ENCODE data around the gene MFSD6. TPM values are rescaled to one million over a fixed set of nuclear protein-coding genes. Genes with fewer than 3 reads are reported as not detected.

MFSD6 gene
- total RNA-seq, 4 donors from 2014 or later: 132 to 189 (median 182) TPM

DNA sequence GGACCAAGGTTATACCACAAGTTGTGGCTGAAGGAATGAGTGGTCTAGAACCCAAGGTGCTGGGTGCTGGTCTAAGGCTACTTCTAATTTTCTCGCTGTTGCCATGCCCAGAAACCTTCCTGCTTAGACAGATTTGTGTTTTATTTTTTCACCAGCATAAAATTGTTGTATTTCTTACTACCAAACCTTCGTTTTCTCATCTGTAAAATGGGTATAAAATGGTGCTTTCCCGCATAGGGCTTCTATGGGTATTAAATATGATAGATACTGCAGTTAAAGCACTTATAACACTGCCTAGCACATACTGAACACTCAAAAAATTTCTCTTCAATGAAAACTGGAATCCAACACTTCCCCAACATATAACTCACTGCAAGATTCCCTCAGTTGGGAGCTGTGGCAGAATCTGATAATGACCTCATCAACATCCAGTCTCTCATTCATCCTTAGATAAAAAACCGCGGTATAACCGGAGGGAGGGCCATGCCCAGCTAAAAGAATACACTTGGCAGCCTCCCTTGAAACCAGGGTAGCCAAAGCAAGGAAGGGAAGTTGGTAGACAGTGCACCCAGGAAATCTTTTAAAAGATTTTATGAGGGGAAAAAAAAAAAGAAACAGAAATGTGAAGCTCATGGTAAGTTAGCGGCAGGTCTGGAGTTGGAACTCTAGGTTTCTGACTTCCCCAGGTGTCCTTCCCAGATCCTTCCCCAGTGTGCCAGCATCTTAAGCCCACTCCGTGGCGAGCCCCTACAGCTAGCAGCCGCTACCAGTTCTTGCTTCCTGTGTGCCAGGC is 125.2 kb downstream of the MFSD6 start:
- Histone ChIP-seq H3K27me3 (no peaks in the 10 kb centered on the region), H3K9me3 (no peaks in the 10 kb centered on the region), H3K4me3 (replicated peaks in 1 of 3) (peak overlapping the region in 2 of 3 donors; percentile 79 to 86), H3K4me1 (peaks cover 6 to 14% of the 10 kb centered on the region in 2 donors), H3K36me3 (no peaks in the 10 kb centered on the region), H3K27ac (peak overlapping the region; percentile 97 to 99 (median 98))
- WGBS, 2 donors: 76 to 84% methylated on average over 10 of the region's 10 CpGs
- TF ChIP-seq POLR2A (IDR thresholded peaks at IDR 0.05): no peak
- TF ChIP-seq, protein P1, sequence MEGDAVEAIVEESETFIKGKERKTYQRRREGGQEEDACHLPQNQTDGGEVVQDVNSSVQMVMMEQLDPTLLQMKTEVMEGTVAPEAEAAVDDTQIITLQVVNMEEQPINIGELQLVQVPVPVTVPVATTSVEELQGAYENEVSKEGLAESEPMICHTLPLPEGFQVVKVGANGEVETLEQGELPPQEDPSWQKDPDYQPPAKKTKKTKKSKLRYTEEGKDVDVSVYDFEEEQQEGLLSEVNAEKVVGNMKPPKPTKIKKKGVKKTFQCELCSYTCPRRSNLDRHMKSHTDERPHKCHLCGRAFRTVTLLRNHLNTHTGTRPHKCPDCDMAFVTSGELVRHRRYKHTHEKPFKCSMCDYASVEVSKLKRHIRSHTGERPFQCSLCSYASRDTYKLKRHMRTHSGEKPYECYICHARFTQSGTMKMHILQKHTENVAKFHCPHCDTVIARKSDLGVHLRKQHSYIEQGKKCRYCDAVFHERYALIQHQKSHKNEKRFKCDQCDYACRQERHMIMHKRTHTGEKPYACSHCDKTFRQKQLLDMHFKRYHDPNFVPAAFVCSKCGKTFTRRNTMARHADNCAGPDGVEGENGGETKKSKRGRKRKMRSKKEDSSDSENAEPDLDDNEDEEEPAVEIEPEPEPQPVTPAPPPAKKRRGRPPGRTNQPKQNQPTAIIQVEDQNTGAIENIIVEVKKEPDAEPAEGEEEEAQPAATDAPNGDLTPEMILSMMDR (IDR thresholded peaks at IDR 0.05): no peak
- intact Hi-C loops (cut with DNase I): loop anchor here (10.0 kb wide), 1 partner anchor 111 kb away; the partner anchor contains the start of gene NAB1
- DNase-seq: no peak

DNA sequence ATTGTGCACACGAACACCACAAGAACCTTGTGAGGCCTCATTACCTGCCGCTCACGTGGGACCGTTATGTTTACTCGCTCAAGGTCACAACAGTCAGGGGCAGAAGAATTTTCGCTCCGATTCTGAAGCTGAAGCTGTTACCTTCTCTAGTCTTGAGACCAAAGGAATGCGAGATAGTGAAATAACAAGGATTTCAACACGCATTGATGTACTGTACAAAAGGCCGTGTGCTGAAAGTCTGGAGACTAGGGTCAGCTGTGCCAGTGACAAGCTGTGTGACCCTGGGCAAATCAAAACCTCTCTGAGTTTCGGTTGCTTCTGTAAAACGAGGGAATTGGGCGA is 125.8 kb downstream of the MFSD6 start:
- Histone ChIP-seq H3K4me1 (peaks cover 6 to 14% of the 10 kb centered on the region in 2 donors), H3K36me3 (no peaks in the 10 kb centered on the region), H3K4me3 (replicated peaks in 1 of 3) (peak overlapping the region; percentile 73 to 86 (median 79)), H3K27me3 (no peaks in the 10 kb centered on the region), H3K27ac (peak overlapping the region; percentile 97 to 99 (median 98)), H3K9me3 (no peaks in the 10 kb centered on the region)
- intact Hi-C loops (cut with DNase I): loop anchor here (10.0 kb wide), 1 partner anchor 111 kb away; the partner anchor contains the start of gene NAB1
- DNase-seq: peak; percentile 26 to 34
- whole genome bisulfite sequencing, 2 donors: 9 to 15% methylated on average over 13 of the region's 13 CpGs
- no peak for TF ChIP-seq POLR2A (IDR thresholded peaks at IDR 0.05)
- TF ChIP-seq, protein P1 (IDR thresholded peaks at IDR 0.05): no peak

DNA sequence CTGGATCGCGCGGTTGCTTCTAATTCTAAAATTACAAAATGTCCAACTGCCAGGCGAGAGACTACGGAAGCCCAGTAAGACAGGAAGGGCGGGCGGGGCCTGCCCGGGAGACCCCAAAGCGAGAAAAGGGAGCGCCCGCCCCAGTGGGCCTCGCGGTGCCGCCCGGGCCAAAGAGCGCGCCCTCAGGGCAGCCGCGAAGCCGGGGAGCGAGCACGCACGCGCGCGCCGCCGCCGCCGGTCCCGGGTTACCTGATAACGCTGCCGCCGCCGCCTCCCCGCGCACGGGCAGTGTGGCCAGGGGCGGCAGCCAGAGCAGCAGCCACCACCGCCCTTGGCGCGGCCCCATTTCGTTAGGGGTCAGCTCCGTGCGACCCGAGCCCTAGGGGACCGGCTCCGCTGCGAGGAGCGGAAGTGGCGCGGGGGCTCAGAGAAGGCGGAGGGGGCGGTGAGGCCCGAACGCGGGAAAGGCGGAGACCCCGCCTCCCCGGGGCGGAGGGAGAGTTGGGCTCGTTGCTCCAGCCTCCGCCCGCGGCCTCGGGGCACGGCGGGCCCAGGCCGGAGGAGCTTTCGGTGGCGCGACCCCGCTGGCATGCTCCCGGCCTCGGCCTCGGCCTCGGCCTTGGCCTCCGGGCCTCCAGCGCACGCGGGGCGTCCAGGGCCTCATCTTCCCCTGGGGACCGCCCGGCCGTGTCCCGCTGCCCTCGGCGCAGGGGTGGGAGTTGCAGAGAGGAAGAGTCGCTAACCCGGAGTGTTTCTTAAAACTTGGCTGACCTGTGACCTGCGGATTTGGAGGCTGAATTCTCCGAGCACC is 126.4 kb downstream of the MFSD6 start, which contains the start of gene NEMP2:
Gene NEMP2, minus strand, starts transcription at position 413 of the 811 bp plus-strand sequence. Its CDS starts 67 bp downstream, at position 346.
- TF ChIP-seq POLR2A (IDR thresholded peaks at IDR 0.05): peak; percentile 23 to 85
- TF ChIP-seq, protein P1 (IDR thresholded peaks at IDR 0.05): peak in 1 of 6 experiments; percentile 10
- intact Hi-C loops (cut with DNase I): loop anchor here (10.0 kb wide), 1 partner anchor 110 kb away; the partner anchor contains the start of gene NAB1
- Histone ChIP-seq H3K4me1 (peaks cover 6 to 14% of the 10 kb centered on the region in 2 donors), H3K9me3 (no peaks in the 10 kb centered on the region), H3K27me3 (no peaks in the 10 kb centered on the region), H3K4me3 (replicated peaks in 1 of 3) (peak within 1 kb of the TSS; percentile 73 to 86 (median 79)), H3K27ac (peak within 1 kb of the TSS; percentile 97 to 99 (median 98)), H3K36me3 (no peaks in the 10 kb centered on the region)
- DNase-seq: peak; percentile 72 to 81
- WGBS, 2 donors: 0 to 1% methylated on average over 15 to 21 of the region's 92 CpGs

GRCh38 chr2:190535121-190535439 is 126.9 kb downstream of the MFSD6 start:
- DNase-seq: no peak
- H3K27me3 ChIP-seq: no peaks in the 10 kb centered on the region
- intact Hi-C loops (cut with DNase I): loop anchor here (10.0 kb wide), 1 partner anchor 110 kb away; the partner anchor contains the start of gene NAB1
- peak overlapping the region; percentile 97 to 99 (median 98) for H3K27ac ChIP-seq
- H3K36me3 ChIP-seq: no peaks in the 10 kb centered on the region
- H3K4me1 ChIP-seq: peaks cover 6 to 14% of the 10 kb centered on the region in 2 donors
- peak overlapping the region; percentile 73 to 86 (median 79) for H3K4me3 ChIP-seq (replicated peaks in 1 of 3)
- H3K9me3 ChIP-seq: no peaks in the 10 kb centered on the region
- no peak for TF ChIP-seq POLR2A (IDR thresholded peaks at IDR 0.05)
- TF ChIP-seq, protein P1 (IDR thresholded peaks at IDR 0.05): no peak
- WGBS, 2 donors: 10% methylated on average over 7 of the region's 7 CpGs

Measured in thyroid gland (tissue), 4 donors.